Activated CD4-positive, CD25-positive, alpha-beta regulatory T cell (primary cell): ENCODE data around the gene CNKSR2.

Experiments
- DNase-seq, 4 experiments: peaks; one replicate each; lab custom pipeline; 2025; lab: John Stamatoyannopoulos, UW

Gene CNKSR2

GRCh38 chrX:21675931-21676330 lies 301.7 kb downstream of the CNKSR2 start:
- no peak for DNase-seq

DNA sequence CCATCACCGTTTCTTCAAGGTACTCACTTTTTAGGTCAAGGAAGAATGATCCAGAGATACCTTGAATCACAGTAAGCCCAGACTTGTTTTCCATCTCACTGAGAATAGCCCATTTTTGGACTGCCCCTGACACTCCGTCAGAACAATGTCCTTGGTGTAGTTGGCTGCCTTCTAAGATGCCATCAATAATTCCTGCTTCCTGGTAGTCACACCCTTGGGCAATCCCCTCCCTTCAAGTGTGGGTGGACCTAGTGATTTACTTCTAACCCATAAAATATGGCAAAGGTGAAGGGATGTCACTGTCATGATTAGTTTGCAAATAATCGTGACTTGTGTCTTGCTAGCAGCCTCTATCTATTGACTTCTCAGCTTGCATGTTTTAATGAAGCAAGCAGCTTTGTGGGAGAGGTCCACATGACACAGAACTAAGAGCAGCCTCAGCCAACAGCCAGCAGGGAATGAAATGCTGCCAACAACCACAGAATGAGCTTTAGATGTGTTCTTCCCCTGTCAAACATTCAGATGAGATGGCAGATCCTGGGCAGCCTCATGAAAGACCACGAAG lies 303.9 kb downstream of the CNKSR2 start:
- DNase-seq, result no peak

- no peak for DNase-seq
These were observed 309.7 kb downstream of the CNKSR2 start for GRCh38 chrX:21683941-21684340.

DNA sequence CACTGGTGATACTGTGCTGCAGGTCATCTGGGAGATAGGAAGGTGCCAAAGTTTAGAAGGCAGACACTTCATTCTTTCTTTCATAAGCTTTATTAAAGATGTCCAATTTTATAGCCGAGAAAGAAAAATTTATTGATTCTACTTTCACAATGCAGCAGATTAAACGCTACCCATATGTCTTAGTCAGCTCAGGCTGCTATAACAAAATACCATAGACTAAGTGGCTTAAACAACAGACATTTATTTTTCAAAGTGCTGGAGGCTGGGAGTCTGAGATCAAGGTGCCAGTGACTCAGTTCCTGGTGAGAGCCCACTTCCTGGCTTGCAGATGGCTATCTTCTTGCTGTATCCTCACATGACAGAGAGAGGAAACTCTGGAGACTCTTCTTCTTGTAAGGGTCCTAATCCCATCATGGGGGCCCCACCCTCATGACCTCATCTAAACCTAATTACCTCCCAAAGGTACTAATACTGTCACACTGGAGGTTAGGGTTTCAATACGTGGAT lies 317.3 kb downstream of the CNKSR2 start:
- no peak for DNase-seq

DNA sequence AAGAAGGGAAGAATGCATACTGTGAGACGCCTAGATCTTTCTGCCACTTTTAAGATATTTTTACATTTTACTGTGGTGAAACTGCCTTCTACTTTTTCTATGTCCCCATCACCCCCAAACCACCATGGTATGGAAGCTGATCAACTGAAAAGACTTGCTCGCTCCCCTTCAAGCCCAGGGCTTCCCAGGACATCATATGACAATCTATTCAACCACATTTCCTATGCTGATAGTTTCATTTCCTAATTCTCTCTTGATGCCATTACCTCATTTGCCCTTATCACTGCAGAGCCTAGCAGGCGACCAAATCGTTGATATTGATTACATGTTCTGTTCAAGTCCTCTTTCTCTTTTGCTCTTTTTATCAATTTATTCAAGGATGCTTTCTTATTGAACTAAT lies 324.1 kb downstream of the CNKSR2 start:
- DNase-seq, result no peak

DNA sequence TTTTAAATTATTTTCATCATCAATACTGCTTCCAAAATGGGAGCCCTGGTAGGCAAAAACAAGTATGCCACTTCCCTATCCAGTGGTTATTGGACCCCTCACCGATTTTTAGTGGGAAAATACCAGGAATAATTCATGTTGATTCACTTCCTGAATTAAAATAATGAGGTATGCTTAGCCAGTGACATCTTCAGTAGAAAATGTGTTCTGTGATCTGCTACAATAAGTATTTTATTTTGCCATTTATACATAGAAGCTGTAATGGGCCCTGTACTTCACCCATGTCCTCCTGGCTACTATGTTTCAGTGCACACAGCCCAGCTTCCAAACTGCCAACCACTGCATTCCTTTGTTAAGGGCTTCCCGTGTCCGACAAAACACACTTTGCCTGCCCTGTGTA lies 324.9 kb downstream of the CNKSR2 start:
- DNase-seq, result no peak

- no peak for DNase-seq
These were observed 326.1 kb downstream of the CNKSR2 start for GRCh38 chrX:21700275-21700674.

GRCh38 chrX:21700967-21701366 lies 326.7 kb downstream of the CNKSR2 start:
- DNase-seq, result no peak

DNA sequence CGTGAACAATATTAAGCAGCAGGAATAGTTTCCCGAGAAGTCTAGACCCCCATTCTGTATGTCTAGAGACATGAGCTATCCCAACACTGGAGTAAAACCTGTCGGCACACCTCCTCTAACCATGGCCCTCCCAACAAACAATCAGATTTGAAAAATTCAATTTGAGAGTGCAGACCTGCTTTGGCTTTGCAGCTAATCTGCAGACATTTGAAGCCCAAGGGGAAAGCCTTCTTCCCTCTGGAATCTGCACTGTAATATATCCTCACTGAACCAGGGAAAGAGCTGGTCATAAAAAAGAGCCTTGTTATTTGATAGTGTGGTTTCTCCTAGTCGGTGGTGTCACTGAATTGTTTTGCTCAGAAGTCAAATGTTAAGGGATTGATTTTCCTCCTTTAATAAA lies 328.5 kb downstream of the CNKSR2 start:
- DNase-seq, result no peak
